ENCODE measurements around the gene TRPM1.

Gene TRPM1

DNA sequence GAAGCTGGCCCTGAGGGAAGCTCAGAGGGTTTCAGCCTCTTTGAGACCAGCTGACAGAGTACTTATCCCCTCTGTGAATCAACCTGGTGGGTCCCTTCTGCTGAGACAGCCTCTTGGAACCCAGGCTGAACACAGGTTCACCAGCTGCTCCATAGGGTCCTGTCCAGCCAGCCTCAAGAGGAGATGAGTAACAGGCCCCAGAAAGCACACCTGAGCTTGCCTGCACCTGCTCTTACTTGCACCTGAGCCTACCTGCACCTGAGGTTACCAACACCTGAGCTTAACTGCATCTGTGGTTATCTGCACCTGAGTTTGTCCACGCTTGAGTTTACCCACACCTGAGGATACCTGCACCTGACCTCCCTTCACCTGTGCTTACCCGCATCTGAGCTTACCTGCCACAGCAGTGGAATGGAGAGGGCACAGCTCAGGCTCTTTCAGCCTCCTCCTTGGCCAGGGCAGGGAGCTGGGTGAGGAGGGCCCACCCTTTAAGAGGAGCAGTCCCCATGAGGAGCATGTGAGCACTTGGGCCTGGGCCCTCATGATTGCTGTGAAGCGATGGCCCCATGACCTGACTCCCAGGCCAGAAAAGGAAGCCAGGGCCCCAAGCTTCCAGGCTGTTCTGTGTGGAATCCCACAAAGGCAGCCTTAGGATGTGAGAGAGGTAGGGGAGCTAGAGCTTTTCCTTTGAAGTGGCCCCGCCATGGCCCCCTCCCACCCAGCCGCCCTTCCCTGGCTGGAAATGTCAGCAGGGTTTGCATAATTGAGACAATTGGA lies at the start of gene TRPM1:
TSS of gene TRPM1 (minus strand) at position 464 of the 777 bp plus-strand sequence. CDS start 20,370 bp downstream, outside the sequence.
- H3K4me3 ChIP-seq (replicated peaks in 1 of 2; ENCODE audit: low read depth in 2 of 2, low read length in 2 of 2): no peak within 1 kb of the TSS
- no peak for TF ChIP-seq CTCF (IDR thresholded peaks at IDR 0.05; ENCODE audit: low read depth, low read length)
- no peak for DNase-seq (ENCODE audit: low read depth in 2 of 2)

DNA sequence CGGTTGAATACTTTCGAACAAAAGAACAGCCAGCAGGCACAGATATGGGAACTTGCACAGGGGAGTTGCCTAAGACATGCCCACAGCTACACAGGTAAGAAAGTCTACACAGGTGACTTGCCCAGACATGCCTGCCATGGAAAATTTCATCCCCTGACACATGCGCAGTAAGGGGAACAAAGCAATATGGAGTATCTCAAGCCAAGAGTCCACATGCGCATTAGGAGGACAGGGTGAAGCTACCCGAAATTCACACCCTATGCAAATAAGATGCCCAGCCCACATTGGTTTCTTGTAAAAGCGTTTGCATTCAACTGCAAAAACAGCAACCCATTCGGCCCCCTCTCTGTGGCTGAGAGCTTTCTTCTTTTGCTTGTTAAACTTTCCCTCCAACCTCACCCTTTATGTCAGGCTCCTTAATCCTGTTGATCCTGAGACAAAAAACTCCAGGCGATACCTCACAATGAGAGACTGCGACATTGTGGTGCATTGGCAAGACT lies 49.3 kb upstream of the TRPM1 start:
- DNase-seq (ENCODE audit: low read depth in 2 of 2): no peak
- TF ChIP-seq CTCF (IDR thresholded peaks at IDR 0.05; ENCODE audit: low read depth, low read length): no peak
- H3K4me3 ChIP-seq (replicated peaks in 1 of 2; ENCODE audit: low read depth in 2 of 2, low read length in 2 of 2): no peak overlapping the region

DNA sequence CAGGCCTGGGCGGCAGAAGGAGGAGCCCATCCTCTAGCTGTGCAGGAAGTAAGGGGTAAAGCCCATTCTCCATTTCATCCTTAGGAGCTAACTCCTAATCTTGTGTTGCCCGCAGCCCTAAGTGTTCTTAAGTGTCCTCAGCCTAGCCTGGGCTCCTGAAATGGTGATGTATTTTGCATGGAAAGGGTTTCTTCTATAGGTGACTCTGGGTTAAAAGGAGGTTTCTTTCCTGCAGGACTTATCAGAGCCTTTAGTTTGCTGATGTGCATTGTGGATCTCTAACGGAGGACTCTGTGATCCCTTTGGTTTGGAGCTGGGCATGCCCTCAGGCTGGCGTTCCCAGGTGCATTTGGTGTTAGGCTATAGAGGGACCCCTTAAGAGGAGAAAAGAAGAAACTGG lies 48.5 kb upstream of the TRPM1 start:
- no peak overlapping the region for H3K4me3 ChIP-seq (replicated peaks in 1 of 2; ENCODE audit: low read depth in 2 of 2, low read length in 2 of 2)
- DNase-seq (ENCODE audit: low read depth in 2 of 2): no peak
- no peak for TF ChIP-seq CTCF (IDR thresholded peaks at IDR 0.05; ENCODE audit: low read depth, low read length)

DNA sequence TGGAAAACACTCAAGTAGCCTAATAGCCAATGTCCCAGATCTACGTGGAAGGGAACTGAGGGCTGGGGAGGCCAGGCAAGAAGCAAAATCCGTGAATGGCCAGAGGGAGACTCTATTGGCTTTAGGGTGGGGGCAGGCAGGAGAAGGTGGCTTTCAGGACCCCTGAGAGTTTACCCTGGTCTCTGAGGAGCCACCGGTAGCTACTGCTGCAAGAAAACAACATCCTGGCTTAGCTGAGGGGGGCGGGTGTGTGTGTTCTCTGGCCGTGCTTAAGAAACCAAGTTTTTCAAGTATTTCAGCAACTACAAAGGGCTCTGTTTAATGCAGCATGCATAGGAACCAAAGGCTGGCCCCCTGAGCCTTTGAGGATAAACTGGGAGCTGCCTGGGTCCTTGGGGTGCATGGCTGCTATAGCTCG lies 47.6 kb upstream of the TRPM1 start:
- H3K4me3 ChIP-seq (replicated peaks in 1 of 2; ENCODE audit: low read depth in 2 of 2, low read length in 2 of 2): no peak overlapping the region
- TF ChIP-seq CTCF (IDR thresholded peaks at IDR 0.05; ENCODE audit: low read depth, low read length): no peak
- DNase-seq (ENCODE audit: low read depth in 2 of 2): no peak

GRCh38 chr15:31148297-31149087 lies 47.0 kb upstream of the TRPM1 start:
- TF ChIP-seq CTCF (IDR thresholded peaks at IDR 0.05; ENCODE audit: low read depth, low read length): no peak
- DNase-seq (ENCODE audit: low read depth in 2 of 2): no peak

GRCh38 chr15:31147944-31148296 lies 46.4 kb upstream of the TRPM1 start:
- TF ChIP-seq CTCF (IDR thresholded peaks at IDR 0.05; ENCODE audit: low read depth, low read length): no peak
- DNase-seq (ENCODE audit: low read depth in 2 of 2): no peak
- H3K4me3 ChIP-seq (replicated peaks in 1 of 2; ENCODE audit: low read depth in 2 of 2, low read length in 2 of 2): no peak overlapping the region

More at GRCh38 chr15:31148297-31149087, 47.0 kb upstream of the TRPM1 start:
- H3K4me3 ChIP-seq (replicated peaks in 1 of 2; ENCODE audit: low read depth in 2 of 2, low read length in 2 of 2): no peak overlapping the region
